Measurements from ENCODE around the gene TMC1. TPM values are rescaled to one million over a fixed set of nuclear protein-coding genes. Genes with fewer than 3 reads are reported as not detected.

TMC1 gene
- total RNA-seq, 2 donors from 2014 or later, result 0.09 TPM; not detected in 1

- Mint-ChIP-seq H3K9me3 (no peaks in the 10 kb centered on the region), H3K27me3 (ENCODE audit: insufficient read depth) (no peaks in the 10 kb centered on the region), H3K36me3 (ENCODE audit: low read depth) (no peaks in the 10 kb centered on the region), H3K27ac (no peak overlapping the region), H3K4me3 (no peak overlapping the region), H3K4me1 (peaks cover 9% of the 10 kb centered on the region)
- Histone ChIP-seq H3K27me3 (ENCODE audit: control insufficient read depth, insufficient read depth, low read length, poor library complexity, severe bottlenecking) (no peaks in the 10 kb centered on the region), H3K4me1 (ENCODE audit: control insufficient read depth, insufficient read depth, low read length) (no peaks in the 10 kb centered on the region), H3K27ac (ENCODE audit: low read depth, low read length) (no peak overlapping the region), H3K4me3 (ENCODE audit: low read length) (no peak overlapping the region), H3K36me3 (ENCODE audit: control insufficient read depth, insufficient read depth, low read length) (no peaks in the 10 kb centered on the region), H3K9me3 (ENCODE audit: control insufficient read depth, low read length) (no peaks in the 10 kb centered on the region), H3K9ac (ENCODE audit: extremely low read depth, low read length, poor library complexity, severe bottlenecking) (no peak overlapping the region)
- WGBS, 2 experiments (ENCODE audit: insufficient coverage in 1 of 2, insufficient read length in 1 of 2), result 92 to 100% methylated on average over 1 of the region's 1 CpG
- DNase-seq, result no peak
- no peak for TF ChIP-seq CTCF (conservative IDR thresholded peaks at IDR 0.05)
Measured at GRCh38 chr9:72489986-72490385, 31.4 kb upstream of the TMC1 start.

- Histone ChIP-seq H3K4me3 (ENCODE audit: low read length) (no peak overlapping the region), H3K27ac (ENCODE audit: low read depth, low read length) (no peak overlapping the region), H3K9me3 (ENCODE audit: control insufficient read depth, low read length) (no peaks in the 10 kb centered on the region), H3K4me1 (ENCODE audit: control insufficient read depth, insufficient read depth, low read length) (peaks cover 2% of the 10 kb centered on the region), H3K27me3 (ENCODE audit: control insufficient read depth, insufficient read depth, low read length, poor library complexity, severe bottlenecking) (no peaks in the 10 kb centered on the region), H3K36me3 (ENCODE audit: control insufficient read depth, insufficient read depth, low read length) (no peaks in the 10 kb centered on the region), H3K9ac (ENCODE audit: extremely low read depth, low read length, poor library complexity, severe bottlenecking) (no peak overlapping the region)
- Mint-ChIP-seq H3K27me3 (ENCODE audit: insufficient read depth) (no peaks in the 10 kb centered on the region), H3K36me3 (ENCODE audit: low read depth) (no peaks in the 10 kb centered on the region), H3K9me3 (no peaks in the 10 kb centered on the region), H3K4me1 (peaks cover 12% of the 10 kb centered on the region), H3K4me3 (no peak overlapping the region), H3K27ac (no peak overlapping the region)
- TF ChIP-seq CTCF (conservative IDR thresholded peaks at IDR 0.05), result no peak
- no CpG with 5 or more reads among the region's 2 CpGs for WGBS, 2 experiments (ENCODE audit: insufficient coverage in 1 of 2, insufficient read length in 1 of 2)
- no peak for DNase-seq
Measured at GRCh38 chr9:72491242-72491641, 30.2 kb upstream of the TMC1 start.

GRCh38 chr9:72494051-72494450 lies 27.4 kb upstream of the TMC1 start:
- Mint-ChIP-seq H3K27ac (no peak overlapping the region), H3K4me3 (no peak overlapping the region), H3K27me3 (ENCODE audit: insufficient read depth) (no peaks in the 10 kb centered on the region), H3K4me1 (peaks cover 11% of the 10 kb centered on the region), H3K36me3 (ENCODE audit: low read depth) (no peaks in the 10 kb centered on the region), H3K9me3 (no peaks in the 10 kb centered on the region)
- H3K4me1 ChIP-seq (ENCODE audit: control insufficient read depth, insufficient read depth, low read length), result peaks cover 2% of the 10 kb centered on the region
- H3K9me3 ChIP-seq (ENCODE audit: control insufficient read depth, low read length), result no peaks in the 10 kb centered on the region
- H3K4me3 ChIP-seq (ENCODE audit: low read length), result no peak overlapping the region
- H3K36me3 ChIP-seq (ENCODE audit: control insufficient read depth, insufficient read depth, low read length), result no peaks in the 10 kb centered on the region
- H3K27me3 ChIP-seq (ENCODE audit: control insufficient read depth, insufficient read depth, low read length, poor library complexity, severe bottlenecking), result no peaks in the 10 kb centered on the region
- no peak overlapping the region for H3K27ac ChIP-seq (ENCODE audit: low read depth, low read length)
- no peak for TF ChIP-seq CTCF (conservative IDR thresholded peaks at IDR 0.05)
- no peak overlapping the region for H3K9ac ChIP-seq (ENCODE audit: extremely low read depth, low read length, poor library complexity, severe bottlenecking)
- DNase-seq, result no peak
